ENCODE data around the gene PLEKHS1. TPM values are rescaled to one million over a fixed set of nuclear protein-coding genes. Genes with fewer than 3 reads are reported as not detected.
"Not testable (repeated sequence)": the region's sequence is repeated elsewhere in the genome, so short reads cannot be mapped to it uniquely, and the experiment has no call there.

The PLEKHS1 gene
- total RNA-seq, 1 donor from 2014 or later = not detected

DNA sequence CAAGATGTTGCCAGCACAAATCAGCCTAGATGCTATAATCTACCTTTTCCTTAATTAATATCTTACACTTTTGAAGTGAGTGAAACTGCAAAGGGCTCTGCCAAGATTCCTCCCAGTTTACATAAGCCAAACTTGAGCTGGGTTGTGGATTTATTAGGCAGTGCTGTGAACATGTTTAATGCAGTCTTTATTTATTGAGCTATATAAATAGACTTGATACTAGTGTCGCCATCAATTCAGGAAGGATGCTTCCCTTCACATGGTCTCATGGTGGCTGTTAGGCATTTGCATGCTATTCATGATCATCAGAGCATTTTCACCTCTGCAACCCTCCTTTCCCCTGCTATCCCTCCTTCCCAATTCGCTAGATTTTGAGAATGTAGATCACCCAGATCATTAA lies 40.2 kb downstream of the PLEKHS1 start:
- TF ChIP-seq, protein P1, sequence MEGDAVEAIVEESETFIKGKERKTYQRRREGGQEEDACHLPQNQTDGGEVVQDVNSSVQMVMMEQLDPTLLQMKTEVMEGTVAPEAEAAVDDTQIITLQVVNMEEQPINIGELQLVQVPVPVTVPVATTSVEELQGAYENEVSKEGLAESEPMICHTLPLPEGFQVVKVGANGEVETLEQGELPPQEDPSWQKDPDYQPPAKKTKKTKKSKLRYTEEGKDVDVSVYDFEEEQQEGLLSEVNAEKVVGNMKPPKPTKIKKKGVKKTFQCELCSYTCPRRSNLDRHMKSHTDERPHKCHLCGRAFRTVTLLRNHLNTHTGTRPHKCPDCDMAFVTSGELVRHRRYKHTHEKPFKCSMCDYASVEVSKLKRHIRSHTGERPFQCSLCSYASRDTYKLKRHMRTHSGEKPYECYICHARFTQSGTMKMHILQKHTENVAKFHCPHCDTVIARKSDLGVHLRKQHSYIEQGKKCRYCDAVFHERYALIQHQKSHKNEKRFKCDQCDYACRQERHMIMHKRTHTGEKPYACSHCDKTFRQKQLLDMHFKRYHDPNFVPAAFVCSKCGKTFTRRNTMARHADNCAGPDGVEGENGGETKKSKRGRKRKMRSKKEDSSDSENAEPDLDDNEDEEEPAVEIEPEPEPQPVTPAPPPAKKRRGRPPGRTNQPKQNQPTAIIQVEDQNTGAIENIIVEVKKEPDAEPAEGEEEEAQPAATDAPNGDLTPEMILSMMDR (IDR thresholded peaks at IDR 0.05) = no peak
- no peak for ATAC-seq
- H3K36me3 ChIP-seq = no peaks in the 10 kb centered on the region
- intact Hi-C loops (cut with DNase I) = no loop called here
- no peaks in the 10 kb centered on the region for H3K4me1 ChIP-seq
- H3K9me3 ChIP-seq = no peaks in the 10 kb centered on the region
- no peaks in the 10 kb centered on the region for H3K27me3 ChIP-seq
- no peak overlapping the region for H3K27ac ChIP-seq
- no peak for DNase-seq
- no peak overlapping the region for H3K4me3 ChIP-seq

DNA sequence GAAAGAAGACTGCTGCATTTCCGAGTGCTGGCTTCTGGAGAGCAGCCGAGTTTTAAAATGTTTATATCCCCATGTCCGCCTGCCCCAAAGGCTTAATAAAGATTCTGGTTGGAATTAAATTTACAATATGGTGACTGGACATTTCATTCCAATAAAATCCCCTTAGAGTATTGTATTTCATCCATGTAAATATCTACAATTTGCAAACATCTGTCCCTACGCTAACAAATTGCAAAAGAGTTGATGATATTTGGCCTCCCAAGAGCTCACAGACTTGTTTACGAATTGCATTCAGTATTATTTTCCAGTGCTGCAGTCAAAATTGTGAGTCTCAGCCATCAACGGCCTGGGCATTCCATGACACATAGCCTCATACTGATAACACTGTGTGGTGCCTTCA lies 50.1 kb downstream of the PLEKHS1 start:
- DNase-seq (no peak), ATAC-seq (no peak)
- intact Hi-C loops (cut with DNase I) = no loop called here
- no peaks in the 10 kb centered on the region for H3K36me3 ChIP-seq
- H3K4me3 ChIP-seq = no peak overlapping the region
- no peaks in the 10 kb centered on the region for H3K4me1 ChIP-seq
- H3K27ac ChIP-seq = no peak overlapping the region
- H3K9me3 ChIP-seq = no peaks in the 10 kb centered on the region
- no peaks in the 10 kb centered on the region for H3K27me3 ChIP-seq
- TF ChIP-seq, protein P1 (IDR thresholded peaks at IDR 0.05) = no peak

DNA sequence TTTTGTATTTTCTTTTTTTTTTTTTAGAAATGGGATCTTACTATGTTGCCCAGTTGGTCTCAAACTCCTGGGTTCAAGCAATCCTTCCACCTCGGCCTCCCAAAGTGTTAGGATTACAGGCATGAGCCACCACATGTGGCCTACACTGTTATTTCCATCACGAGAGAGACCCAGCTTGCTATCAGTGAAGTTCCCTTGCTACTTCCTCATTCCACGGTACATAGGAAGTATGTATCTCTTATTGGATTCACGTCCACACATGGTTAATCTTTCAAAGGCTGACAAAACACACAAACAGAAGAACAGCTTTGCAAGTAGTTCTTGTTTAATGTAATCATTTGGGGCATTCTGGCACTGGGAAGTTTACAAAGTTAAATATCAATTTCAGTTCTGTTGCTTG lies 51.5 kb downstream of the PLEKHS1 start:
- Histone ChIP-seq H3K36me3 (no peaks in the 10 kb centered on the region), H3K4me3 (no peak overlapping the region), H3K4me1 (no peaks in the 10 kb centered on the region), H3K9me3 (no peaks in the 10 kb centered on the region), H3K27me3 (no peaks in the 10 kb centered on the region), H3K27ac (no peak overlapping the region)
- DNase-seq = no peak
- TF ChIP-seq, protein P1 (IDR thresholded peaks at IDR 0.05) = no peak
- peak; percentile 30 for ATAC-seq
- intact Hi-C loops (cut with DNase I) = no loop called here

DNA sequence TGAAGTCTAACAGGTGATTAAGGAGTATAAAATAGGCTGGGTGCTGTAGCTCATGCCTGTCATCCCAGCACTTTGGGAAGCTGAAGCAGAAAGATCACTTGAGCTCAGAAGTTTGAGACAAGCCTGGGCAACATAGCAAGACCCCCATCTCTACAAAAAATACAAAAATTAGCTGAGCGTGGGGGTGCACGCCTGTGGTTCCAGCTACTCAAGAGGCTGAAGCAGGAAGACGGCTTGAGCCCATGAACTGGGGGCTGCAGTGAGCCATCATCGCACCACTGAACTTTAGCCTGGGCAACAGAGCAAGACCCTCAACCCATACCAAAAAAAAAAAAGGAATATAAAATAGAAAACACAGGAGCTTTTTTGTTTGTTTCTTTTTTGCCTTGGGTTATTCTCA lies 55.0 kb downstream of the PLEKHS1 start:
- intact Hi-C loops (cut with DNase I) = no loop called here
- TF ChIP-seq, protein P1 (IDR thresholded peaks at IDR 0.05) = no peak

DNA sequence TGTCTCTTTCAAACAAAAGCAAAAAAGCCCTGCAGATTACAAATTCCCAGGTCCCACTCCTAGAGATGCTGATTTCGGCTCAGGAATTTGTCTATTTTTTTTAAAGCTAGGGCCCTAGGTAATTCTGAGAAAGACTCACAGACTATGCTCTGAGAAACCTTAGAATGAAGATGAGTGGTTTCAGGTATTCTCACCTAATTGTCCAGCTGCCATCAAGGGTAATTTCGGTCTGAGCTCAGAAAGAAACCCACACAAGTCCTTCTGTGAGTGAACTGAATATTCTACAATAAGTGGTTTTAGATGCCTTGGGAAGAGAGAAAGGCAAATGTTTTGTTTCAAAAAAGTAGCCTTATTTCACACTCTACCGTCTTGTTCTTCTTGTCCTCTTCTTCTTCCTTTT lies 56.7 kb downstream of the PLEKHS1 start:
- TF ChIP-seq, protein P1 (IDR thresholded peaks at IDR 0.05) = no peak
- no peaks in the 10 kb centered on the region for H3K27me3 ChIP-seq

More for the DNA sequence above, 55.0 kb downstream of the PLEKHS1 start:
- Histone ChIP-seq H3K27me3 (no peaks in the 10 kb centered on the region), H3K9me3 (no peaks in the 10 kb centered on the region), H3K27ac (no peak overlapping the region), H3K4me3 (no peak overlapping the region), H3K4me1 (no peaks in the 10 kb centered on the region), H3K36me3 (no peaks in the 10 kb centered on the region)
- no peak for ATAC-seq
- no peak for DNase-seq

DNA sequence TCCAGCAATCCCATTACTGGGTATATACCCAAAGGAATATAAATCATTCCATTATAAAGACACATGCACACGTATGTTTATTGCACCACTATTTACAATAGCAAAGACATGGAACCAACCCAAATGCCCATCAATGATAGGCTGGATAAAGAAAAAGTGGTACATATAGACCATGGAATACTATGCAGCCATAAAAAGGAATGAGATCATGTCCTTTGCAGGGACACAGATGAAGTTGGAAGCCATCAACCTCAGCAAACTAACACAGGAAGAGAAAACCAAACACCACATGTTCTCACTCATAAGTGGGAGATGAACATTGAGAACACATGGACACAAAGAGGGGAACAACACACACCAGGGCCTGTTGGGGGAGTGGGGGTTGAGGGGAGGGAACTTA lies 63.2 kb downstream of the PLEKHS1 start:
- H3K36me3 ChIP-seq; H3K9me3 ChIP-seq; H3K27me3 ChIP-seq; intact Hi-C loops (cut with DNase I); DNase-seq; H3K4me1 ChIP-seq; H3K4me3 ChIP-seq; ATAC-seq; H3K27ac ChIP-seq: not testable (repeated sequence)

More for the DNA sequence above, 56.7 kb downstream of the PLEKHS1 start:
- DNase-seq (no peak), ATAC-seq (no peak)
- no peaks in the 10 kb centered on the region for H3K9me3 ChIP-seq
- no peaks in the 10 kb centered on the region for H3K36me3 ChIP-seq
- intact Hi-C loops (cut with DNase I) = no loop called here
- no peak overlapping the region for H3K27ac ChIP-seq
- H3K4me1 ChIP-seq = no peaks in the 10 kb centered on the region
- no peak overlapping the region for H3K4me3 ChIP-seq

All from upper lobe of right lung (tissue), 1 donor.